Measurements from ENCODE around the gene GRIK2.

Gene GRIK2

GRCh38 chr6:101770116-101770515 is 376.6 kb downstream of the GRIK2 start:
- FAIRE-seq (no peak), DNase-seq (ENCODE audit: insufficient read length) (no peak)
- TF ChIP-seq POLR2AphosphoS5 (IDR thresholded peaks at IDR 0.05; ENCODE audit: low read depth, low read length) (no peak), POLR2A (IDR thresholded peaks at IDR 0.05; ENCODE audit: low read depth, low read length) (no peak), TAF1 (IDR thresholded peaks at IDR 0.05; ENCODE audit: borderline replicate concordance, low read depth, low read length) (no peak)

GRCh38 chr6:101776919-101777350 is 383.4 kb downstream of the GRIK2 start:
- TF ChIP-seq POLR2A (IDR thresholded peaks at IDR 0.05; ENCODE audit: low read depth, low read length) (no peak), TAF1 (IDR thresholded peaks at IDR 0.05; ENCODE audit: borderline replicate concordance, low read depth, low read length) (no peak), POLR2AphosphoS5 (IDR thresholded peaks at IDR 0.05; ENCODE audit: low read depth, low read length) (no peak)
- FAIRE-seq: no peak
- DNase-seq (ENCODE audit: insufficient read length): no peak

GRCh38 chr6:101777646-101778045 is 384.1 kb downstream of the GRIK2 start:
- DNase-seq (ENCODE audit: insufficient read length) (no peak), FAIRE-seq (no peak)
- TF ChIP-seq POLR2A (IDR thresholded peaks at IDR 0.05; ENCODE audit: low read depth, low read length) (no peak), TAF1 (IDR thresholded peaks at IDR 0.05; ENCODE audit: borderline replicate concordance, low read depth, low read length) (no peak)

- no peak for TF ChIP-seq TAF1 (IDR thresholded peaks at IDR 0.05; ENCODE audit: borderline replicate concordance, low read depth, low read length)
- no peak for TF ChIP-seq POLR2A (IDR thresholded peaks at IDR 0.05; ENCODE audit: low read depth, low read length)
- TF ChIP-seq POLR2AphosphoS5 (IDR thresholded peaks at IDR 0.05; ENCODE audit: low read depth, low read length): no peak
- DNase-seq (ENCODE audit: insufficient read length) (no peak), FAIRE-seq (no peak)
These were observed 385.7 kb downstream of the GRIK2 start for GRCh38 chr6:101779051-101779844.

- FAIRE-seq: no peak
- no peak for DNase-seq (ENCODE audit: insufficient read length)
- no peak for TF ChIP-seq POLR2A (IDR thresholded peaks at IDR 0.05; ENCODE audit: low read depth, low read length)
- no peak for TF ChIP-seq TAF1 (IDR thresholded peaks at IDR 0.05; ENCODE audit: borderline replicate concordance, low read depth, low read length)
- no peak for TF ChIP-seq POLR2AphosphoS5 (IDR thresholded peaks at IDR 0.05; ENCODE audit: low read depth, low read length)
These were observed 389.8 kb downstream of the GRIK2 start for GRCh38 chr6:101783287-101783686.

GRCh38 chr6:101784094-101784493 is 390.6 kb downstream of the GRIK2 start:
- DNase-seq (ENCODE audit: insufficient read length) (no peak), FAIRE-seq (no peak)
- no peak for TF ChIP-seq POLR2A (IDR thresholded peaks at IDR 0.05; ENCODE audit: low read depth, low read length)
- no peak for TF ChIP-seq POLR2AphosphoS5 (IDR thresholded peaks at IDR 0.05; ENCODE audit: low read depth, low read length)
- no peak for TF ChIP-seq TAF1 (IDR thresholded peaks at IDR 0.05; ENCODE audit: borderline replicate concordance, low read depth, low read length)

GRCh38 chr6:101799531-101799930 is 406.0 kb downstream of the GRIK2 start:
- FAIRE-seq: no peak
- TF ChIP-seq POLR2A (IDR thresholded peaks at IDR 0.05; ENCODE audit: low read depth, low read length): no peak
- no peak for TF ChIP-seq POLR2AphosphoS5 (IDR thresholded peaks at IDR 0.05; ENCODE audit: low read depth, low read length)
- no peak for TF ChIP-seq TAF1 (IDR thresholded peaks at IDR 0.05; ENCODE audit: borderline replicate concordance, low read depth, low read length)
- DNase-seq (ENCODE audit: insufficient read length): no peak

- no peak for DNase-seq (ENCODE audit: insufficient read length)
- no peak for FAIRE-seq
- TF ChIP-seq POLR2AphosphoS5 (IDR thresholded peaks at IDR 0.05; ENCODE audit: low read depth, low read length) (no peak), TAF1 (IDR thresholded peaks at IDR 0.05; ENCODE audit: borderline replicate concordance, low read depth, low read length) (no peak), POLR2A (IDR thresholded peaks at IDR 0.05; ENCODE audit: low read depth, low read length) (no peak)
These were observed 407.1 kb downstream of the GRIK2 start for GRCh38 chr6:101800598-101800997.

- DNase-seq (ENCODE audit: insufficient read length) (no peak), FAIRE-seq (no peak)
- TF ChIP-seq POLR2A (IDR thresholded peaks at IDR 0.05; ENCODE audit: low read depth, low read length): no peak
- TF ChIP-seq POLR2AphosphoS5 (IDR thresholded peaks at IDR 0.05; ENCODE audit: low read depth, low read length): no peak
- TF ChIP-seq TAF1 (IDR thresholded peaks at IDR 0.05; ENCODE audit: borderline replicate concordance, low read depth, low read length): no peak
These were observed 409.6 kb downstream of the GRIK2 start for GRCh38 chr6:101803136-101803535.

- no peak for DNase-seq (ENCODE audit: insufficient read length)
- TF ChIP-seq TAF1 (IDR thresholded peaks at IDR 0.05; ENCODE audit: borderline replicate concordance, low read depth, low read length): no peak
- TF ChIP-seq POLR2AphosphoS5 (IDR thresholded peaks at IDR 0.05; ENCODE audit: low read depth, low read length): no peak
- no peak for TF ChIP-seq POLR2A (IDR thresholded peaks at IDR 0.05; ENCODE audit: low read depth, low read length)
- FAIRE-seq: no peak
These were observed 412.7 kb downstream of the GRIK2 start for GRCh38 chr6:101806241-101806640.

GRCh38 chr6:101811108-101811507 is 417.6 kb downstream of the GRIK2 start:
- FAIRE-seq (no peak), DNase-seq (ENCODE audit: insufficient read length) (no peak)
- no peak for TF ChIP-seq POLR2A (IDR thresholded peaks at IDR 0.05; ENCODE audit: low read depth, low read length)
- TF ChIP-seq POLR2AphosphoS5 (IDR thresholded peaks at IDR 0.05; ENCODE audit: low read depth, low read length): no peak
- no peak for TF ChIP-seq TAF1 (IDR thresholded peaks at IDR 0.05; ENCODE audit: borderline replicate concordance, low read depth, low read length)

- FAIRE-seq: no peak
- no peak for DNase-seq (ENCODE audit: insufficient read length)
- TF ChIP-seq POLR2AphosphoS5 (IDR thresholded peaks at IDR 0.05; ENCODE audit: low read depth, low read length) (no peak), TAF1 (IDR thresholded peaks at IDR 0.05; ENCODE audit: borderline replicate concordance, low read depth, low read length) (no peak), POLR2A (IDR thresholded peaks at IDR 0.05; ENCODE audit: low read depth, low read length) (no peak)
These were observed 423.2 kb downstream of the GRIK2 start for GRCh38 chr6:101816716-101817115.

Data from GM12892 (cell line).